Measurements from ENCODE around the gene COL1A2.

The COL1A2 gene

GRCh38 chr7:94418851-94419250 lies 24.2 kb downstream of the COL1A2 start:
- no peak for TF ChIP-seq CTCF (IDR thresholded peaks at IDR 0.05)

GRCh38 chr7:94420328-94420727 lies 25.6 kb downstream of the COL1A2 start:
- TF ChIP-seq CTCF (IDR thresholded peaks at IDR 0.05), result no peak

DNA sequence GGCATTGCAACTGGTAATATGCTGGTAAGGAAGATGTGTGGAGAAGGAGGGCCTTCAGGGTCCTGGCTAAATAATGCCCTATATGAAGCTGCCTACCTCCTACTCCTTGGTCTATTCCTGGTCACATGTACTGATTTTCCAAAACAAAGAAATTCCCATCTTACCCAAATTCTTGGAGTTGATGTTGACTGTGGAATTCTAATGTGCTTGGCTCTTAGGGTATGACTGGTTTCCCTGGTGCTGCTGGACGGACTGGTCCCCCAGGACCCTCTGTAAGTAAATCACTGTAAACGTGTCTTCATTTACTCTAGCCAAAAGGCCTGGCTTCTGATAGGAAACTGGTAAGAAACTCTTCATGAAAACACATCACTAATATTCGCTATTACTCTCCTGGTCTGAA lies 27.0 kb downstream of the COL1A2 start:
- no peak for TF ChIP-seq CTCF (IDR thresholded peaks at IDR 0.05)

DNA sequence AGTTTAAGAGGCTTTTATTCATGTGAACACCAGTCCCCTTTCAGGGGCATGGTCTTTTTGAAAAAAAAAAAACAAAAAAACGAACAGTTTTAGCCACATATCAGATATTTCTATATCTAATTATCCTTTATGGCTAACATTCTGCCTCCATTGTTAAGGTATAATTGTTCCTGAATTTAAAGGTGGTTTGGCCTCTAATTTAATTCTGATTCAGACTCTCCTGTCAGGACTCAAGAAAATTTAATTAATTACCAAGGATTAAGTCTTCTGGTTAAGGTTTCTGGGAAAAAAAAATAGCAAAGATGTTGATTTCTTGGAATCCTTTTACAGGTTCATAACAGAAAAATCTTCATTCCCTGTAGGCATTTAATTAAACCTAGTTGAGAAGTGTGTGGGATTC lies 27.4 kb downstream of the COL1A2 start:
- TF ChIP-seq CTCF (IDR thresholded peaks at IDR 0.05), result no peak

GRCh38 chr7:94422827-94423460 lies 28.2 kb downstream of the COL1A2 start:
- no peak for TF ChIP-seq CTCF (IDR thresholded peaks at IDR 0.05)

GRCh38 chr7:94423863-94424735 lies 29.4 kb downstream of the COL1A2 start:
- no peak for TF ChIP-seq CTCF (IDR thresholded peaks at IDR 0.05)

GRCh38 chr7:94425546-94425945 lies 30.9 kb downstream of the COL1A2 start:
- no peak for TF ChIP-seq CTCF (IDR thresholded peaks at IDR 0.05)

All from LNCAP (cell line).